ENCODE results near the gene MANBA. TPM values are rescaled to one million over a fixed set of nuclear protein-coding genes. Genes with fewer than 3 reads are reported as not detected.

MANBA gene
- total RNA-seq, 4 donors from 2014 or later = 11.9 to 20.8 (median 14.3) TPM

DNA sequence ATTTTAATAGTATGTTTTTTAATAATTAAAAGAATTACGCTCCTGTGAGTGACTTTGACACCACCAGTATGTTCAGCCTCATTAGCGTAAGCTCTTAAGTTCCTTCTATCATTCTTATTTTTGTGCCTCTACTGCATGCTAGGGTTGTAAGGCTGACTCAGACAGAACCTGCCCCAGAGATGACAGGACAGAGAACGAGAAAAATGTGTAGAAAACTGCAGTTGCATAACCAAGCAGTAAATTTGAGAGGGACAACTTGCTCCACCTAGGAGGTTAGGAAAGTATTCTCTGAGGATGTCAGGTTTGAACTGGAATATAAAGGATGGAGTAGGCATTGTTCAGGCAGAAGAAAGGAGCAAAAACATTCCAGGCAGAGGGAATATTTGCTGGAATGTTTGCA, 160.9 kb downstream of the MANBA start:
- no peak overlapping the region for H3K4me3 ChIP-seq (ENCODE audit: low read depth, poor library complexity, severe bottlenecking)
- no peak for DNase-seq (ENCODE audit: low spot score in 2 of 2)
- intact Hi-C loops (cut with DNase I; ENCODE audit: low total_unique reads) = no loop called here
- TF ChIP-seq POLR2A (IDR thresholded peaks at IDR 0.05) = no peak
- TF ChIP-seq, protein P1, sequence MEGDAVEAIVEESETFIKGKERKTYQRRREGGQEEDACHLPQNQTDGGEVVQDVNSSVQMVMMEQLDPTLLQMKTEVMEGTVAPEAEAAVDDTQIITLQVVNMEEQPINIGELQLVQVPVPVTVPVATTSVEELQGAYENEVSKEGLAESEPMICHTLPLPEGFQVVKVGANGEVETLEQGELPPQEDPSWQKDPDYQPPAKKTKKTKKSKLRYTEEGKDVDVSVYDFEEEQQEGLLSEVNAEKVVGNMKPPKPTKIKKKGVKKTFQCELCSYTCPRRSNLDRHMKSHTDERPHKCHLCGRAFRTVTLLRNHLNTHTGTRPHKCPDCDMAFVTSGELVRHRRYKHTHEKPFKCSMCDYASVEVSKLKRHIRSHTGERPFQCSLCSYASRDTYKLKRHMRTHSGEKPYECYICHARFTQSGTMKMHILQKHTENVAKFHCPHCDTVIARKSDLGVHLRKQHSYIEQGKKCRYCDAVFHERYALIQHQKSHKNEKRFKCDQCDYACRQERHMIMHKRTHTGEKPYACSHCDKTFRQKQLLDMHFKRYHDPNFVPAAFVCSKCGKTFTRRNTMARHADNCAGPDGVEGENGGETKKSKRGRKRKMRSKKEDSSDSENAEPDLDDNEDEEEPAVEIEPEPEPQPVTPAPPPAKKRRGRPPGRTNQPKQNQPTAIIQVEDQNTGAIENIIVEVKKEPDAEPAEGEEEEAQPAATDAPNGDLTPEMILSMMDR (IDR thresholded peaks at IDR 0.05) = no peak
- WGBS, 2 donors = 85 to 86% methylated on average over 3 of the region's 3 CpGs

DNA sequence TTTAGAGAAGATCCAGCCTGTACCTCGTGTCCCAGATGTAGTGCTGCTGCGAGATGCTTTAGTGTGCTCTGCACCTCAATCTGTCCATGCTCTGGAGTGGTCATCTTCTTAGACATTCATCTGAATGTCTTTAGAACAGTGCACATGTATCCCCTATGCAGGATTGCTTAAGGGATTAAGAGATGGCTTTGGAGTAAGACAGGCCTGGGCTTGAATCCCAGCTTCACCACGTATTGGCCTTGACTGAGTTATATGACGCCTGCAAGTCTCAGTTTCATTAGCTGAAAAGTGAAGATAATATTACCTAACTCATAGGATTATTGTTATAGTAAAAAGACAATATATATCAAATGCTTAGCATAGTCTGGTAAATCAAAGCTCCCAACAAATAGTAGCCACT, 161.3 kb downstream of the MANBA start:
- TF ChIP-seq POLR2A (IDR thresholded peaks at IDR 0.05) = no peak
- TF ChIP-seq, protein P1 (IDR thresholded peaks at IDR 0.05) = no peak

DNA sequence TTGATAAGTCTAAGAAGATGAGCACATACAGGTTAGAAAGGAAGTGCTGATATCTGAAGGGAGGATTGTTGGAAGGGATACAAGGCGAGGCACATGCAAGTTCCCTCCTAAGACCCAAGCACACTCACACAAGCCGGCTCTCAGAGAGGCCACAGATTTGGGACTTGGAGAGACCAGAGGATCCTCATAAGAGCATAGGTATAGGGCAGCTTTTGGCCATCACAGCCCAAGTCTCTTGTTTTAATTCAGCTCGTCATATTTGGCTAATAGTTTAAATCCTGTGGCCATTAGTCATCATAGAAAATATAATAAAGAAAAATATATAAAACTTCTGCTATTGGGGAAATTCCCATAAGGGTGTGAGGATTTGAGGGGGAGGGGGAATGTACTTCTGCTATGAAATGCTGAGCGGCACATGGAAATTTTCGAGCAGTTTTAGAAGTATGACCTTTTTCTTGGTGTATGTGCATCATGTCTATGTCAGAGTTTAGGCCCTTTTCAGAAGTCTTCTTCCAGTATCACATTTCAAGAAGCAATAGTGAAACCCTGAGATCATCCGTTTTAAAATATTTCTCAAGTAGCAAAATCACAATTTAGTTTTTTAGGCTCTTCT, 161.9 kb downstream of the MANBA start:
- no peak for DNase-seq (ENCODE audit: low spot score in 2 of 2)
- TF ChIP-seq POLR2A (IDR thresholded peaks at IDR 0.05) = no peak
- TF ChIP-seq, protein P1 (IDR thresholded peaks at IDR 0.05) = no peak
- 78 to 80% methylated on average over 6 of the region's 6 CpGs for WGBS, 2 donors
- no peak overlapping the region for H3K4me3 ChIP-seq (ENCODE audit: low read depth, poor library complexity, severe bottlenecking)
- intact Hi-C loops (cut with DNase I; ENCODE audit: low total_unique reads) = no loop called here

More for the DNA sequence above, 161.3 kb downstream of the MANBA start:
- intact Hi-C loops (cut with DNase I; ENCODE audit: low total_unique reads) = no loop called here
- DNase-seq (ENCODE audit: low spot score in 2 of 2) = no peak
- no peak overlapping the region for H3K4me3 ChIP-seq (ENCODE audit: low read depth, poor library complexity, severe bottlenecking)
- 74 to 75% methylated on average over 4 of the region's 4 CpGs for WGBS, 2 donors

DNA sequence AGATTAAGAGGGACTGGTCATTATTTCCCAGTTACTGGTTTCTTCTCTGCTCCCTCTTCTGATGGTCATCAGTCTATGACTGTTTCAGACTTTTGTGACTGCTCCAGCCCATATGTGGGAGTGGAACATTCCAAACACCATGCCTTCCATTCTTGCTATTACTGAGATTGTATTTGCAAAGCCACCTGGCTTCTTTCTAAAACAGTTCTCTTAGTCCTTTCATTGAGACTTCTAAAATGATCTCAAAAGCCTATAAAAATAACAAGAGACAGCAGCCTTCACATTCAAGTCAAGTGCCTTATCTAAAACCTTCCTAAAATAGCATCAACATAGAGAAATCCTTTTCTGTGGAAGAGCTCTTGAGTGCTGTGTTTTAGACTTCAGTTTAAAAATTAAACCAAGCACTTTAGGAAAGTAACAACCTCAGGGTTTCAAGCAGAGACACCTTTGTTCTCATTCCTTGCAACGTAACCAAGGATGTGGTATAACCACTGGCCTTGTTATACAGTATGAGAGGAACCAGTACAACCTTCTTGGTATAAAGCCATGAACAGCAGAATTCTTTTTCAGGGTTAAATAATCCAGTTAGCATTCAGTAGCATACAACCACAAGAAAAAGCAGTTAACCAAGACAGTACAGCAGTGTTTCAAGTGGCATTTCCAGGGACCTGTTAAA, 162.5 kb downstream of the MANBA start:
- DNase-seq (ENCODE audit: low spot score in 2 of 2) = no peak
- intact Hi-C loops (cut with DNase I; ENCODE audit: low total_unique reads) = no loop called here
- no peak overlapping the region for H3K4me3 ChIP-seq (ENCODE audit: low read depth, poor library complexity, severe bottlenecking)
- TF ChIP-seq, protein P1 (IDR thresholded peaks at IDR 0.05) = no peak
- no peak for TF ChIP-seq POLR2A (IDR thresholded peaks at IDR 0.05)
- WGBS, 2 donors = 85 to 94% methylated on average over 1 of the region's 1 CpG

DNA sequence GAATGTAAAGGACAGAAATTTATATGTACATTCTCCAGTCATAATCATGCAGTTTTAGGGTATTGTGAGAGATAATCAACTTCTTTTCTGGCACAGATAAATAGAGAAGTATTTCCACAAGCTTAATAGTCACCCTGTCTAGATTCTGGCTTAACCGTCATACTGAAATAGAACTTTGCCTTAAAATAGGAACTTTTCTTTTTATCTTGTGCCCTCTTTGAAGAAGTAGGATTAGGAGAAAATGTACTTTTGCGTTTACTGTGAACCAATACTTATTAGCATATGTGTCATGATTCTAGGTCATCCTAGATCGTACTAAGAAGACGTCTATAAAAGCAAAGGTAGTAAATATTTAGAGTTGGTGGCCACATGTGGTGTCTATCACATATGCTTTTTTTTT, 164.2 kb downstream of the MANBA start:
- DNase-seq (ENCODE audit: low spot score in 2 of 2) = no peak
- TF ChIP-seq, protein P1 (IDR thresholded peaks at IDR 0.05) = no peak
- no peak for TF ChIP-seq POLR2A (IDR thresholded peaks at IDR 0.05)
- intact Hi-C loops (cut with DNase I; ENCODE audit: low total_unique reads) = no loop called here
- no peak overlapping the region for H3K4me3 ChIP-seq (ENCODE audit: low read depth, poor library complexity, severe bottlenecking)
- WGBS, 2 donors = 86 to 89% methylated on average over 4 of the region's 4 CpGs
